ENCODE results near the gene APC2.

APC2 gene

DNA sequence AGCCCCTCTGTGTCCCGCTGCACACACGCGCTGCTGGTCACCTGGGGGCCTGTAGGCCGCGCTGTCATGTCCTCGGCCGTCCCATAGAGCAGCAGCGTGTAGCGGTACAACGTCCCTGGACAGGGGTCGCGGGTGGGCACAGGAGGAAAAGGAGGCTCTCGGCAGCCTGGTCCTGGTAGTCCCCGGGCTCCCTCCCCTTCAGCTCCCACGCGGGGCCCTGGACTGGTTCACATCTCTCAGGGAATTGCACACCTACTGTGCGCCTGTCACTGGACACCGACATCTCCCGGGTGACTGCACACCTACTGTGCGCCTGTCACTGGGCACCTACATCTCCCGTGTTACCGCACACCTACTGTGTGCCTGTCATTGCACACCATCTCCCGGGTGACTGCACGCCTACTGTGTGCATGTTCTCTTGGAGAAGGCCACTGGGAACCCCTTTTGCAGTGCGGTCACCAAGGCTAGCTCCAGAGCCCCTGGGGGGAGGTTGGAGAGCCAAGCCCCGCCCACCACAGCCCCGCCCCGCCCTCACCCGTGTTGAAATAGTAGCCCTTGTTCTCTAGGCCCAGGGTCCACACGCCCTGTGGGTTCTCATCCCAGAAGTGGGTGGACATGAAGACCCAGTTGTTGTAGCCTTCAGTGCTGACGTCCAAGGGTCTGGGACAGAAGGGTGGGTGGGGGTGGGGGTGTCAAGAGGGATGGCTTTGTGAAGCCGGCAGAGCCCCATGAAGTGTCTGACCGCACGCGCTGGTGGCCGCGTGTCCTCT is 32.6 kb downstream of the APC2 start:
- DNase-seq = no peak

DNA sequence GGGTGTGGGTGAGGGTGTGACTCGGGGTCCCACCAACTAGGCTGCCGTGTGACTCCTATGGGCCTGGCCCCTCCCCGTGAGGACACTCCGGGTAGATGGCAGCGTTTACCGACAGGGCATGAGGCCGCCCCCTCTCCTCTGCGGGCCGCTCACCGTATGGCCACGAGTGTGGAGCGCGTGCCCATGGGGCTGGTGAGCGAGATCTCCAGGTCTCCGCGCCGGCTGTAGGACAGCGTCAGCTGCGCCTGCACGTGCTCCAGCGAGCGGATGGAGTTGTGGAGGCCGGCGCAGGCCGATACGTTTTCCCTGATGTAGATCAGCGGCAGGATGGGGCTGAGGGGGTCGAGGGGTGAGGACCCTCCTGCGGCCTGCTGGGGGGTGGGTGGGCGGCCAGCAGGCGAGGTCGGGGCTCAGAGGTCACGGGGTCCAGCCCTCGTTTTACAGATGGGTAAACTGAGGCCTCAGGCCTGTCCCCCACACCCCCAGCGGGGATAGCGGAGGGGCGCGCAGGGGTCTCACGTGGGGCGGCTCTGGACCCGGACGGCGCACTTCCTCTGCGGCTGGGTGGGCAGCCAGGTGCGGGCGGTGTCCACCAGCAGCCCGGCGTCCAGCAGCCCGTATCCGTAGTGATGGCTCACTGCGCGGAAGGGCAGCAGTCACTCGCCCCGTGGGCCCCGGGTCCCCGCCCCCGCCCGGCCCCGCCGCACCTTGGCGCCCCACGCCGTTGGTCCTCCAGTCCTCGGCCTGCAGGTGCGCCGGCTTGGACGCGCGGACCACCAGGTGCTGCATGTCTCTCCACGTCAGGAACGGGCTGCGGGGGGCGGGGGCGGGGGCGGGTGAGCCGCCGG is 33.4 kb downstream of the APC2 start:
- no peak for DNase-seq

DNA sequence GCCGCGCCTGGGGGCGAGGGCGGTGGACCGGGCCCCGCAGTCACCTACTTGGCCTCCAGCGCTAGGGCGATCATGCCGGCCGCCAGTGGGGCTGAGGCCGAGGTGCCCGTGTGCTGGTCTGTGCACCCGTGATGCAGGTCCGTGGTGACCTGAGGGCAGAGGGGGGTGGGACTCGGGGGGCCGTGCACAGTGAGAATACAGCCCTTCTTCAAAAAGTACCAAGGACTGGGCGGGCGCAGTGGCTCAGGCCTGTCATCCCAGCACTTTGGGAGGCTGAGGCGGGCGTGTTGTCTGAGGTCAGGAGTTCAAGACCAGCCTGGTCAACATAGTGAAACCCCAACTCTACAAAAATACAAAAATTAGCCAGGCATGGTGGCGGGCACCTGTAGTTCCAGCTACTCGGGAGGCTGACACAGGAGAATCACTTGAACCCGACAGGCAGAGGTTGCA is 34.1 kb downstream of the APC2 start:
- DNase-seq = no peak

DNA sequence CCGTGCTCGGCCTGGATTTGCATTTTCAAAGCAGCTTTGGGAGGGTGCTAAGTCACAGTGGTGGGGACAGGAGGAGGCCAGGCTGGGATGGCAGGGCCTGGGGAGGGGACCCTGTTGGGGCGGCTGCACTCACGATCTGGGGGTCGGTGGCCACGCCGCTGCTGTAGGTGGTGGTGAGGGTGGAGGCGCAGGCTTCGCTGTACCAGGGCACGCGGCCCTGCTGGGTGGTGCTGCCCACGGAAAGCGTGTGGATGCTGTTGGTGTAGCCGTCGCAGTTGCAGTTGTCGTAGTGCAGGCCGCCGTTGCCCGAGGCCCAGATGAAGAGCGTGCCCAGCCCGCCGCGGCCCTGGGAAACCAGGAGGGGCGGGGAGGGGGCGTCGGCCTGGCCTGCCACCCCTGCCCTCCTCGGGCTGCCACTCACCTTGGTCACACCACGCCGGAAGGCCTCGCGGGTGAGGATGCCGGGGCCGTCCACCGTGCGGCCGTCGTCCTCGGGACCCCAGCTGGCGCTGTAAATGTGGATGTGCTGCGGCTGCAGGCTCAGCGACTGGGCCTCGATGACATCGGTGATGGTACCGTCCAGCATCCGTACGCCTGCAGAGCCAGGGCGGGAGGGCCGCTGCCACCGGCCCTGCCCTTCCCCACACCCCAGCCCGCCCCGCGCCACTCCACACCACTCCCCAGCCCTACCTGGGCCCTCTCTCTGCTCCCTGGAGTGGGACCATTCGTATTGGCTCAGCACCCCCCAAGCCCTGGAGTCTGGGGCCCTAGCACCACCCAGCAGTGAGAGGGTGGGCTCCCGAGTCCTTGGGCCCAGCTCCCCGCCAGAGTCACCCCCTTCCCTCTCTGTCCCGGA is 37.0 kb downstream of the APC2 start:
- no peak for DNase-seq

DNA sequence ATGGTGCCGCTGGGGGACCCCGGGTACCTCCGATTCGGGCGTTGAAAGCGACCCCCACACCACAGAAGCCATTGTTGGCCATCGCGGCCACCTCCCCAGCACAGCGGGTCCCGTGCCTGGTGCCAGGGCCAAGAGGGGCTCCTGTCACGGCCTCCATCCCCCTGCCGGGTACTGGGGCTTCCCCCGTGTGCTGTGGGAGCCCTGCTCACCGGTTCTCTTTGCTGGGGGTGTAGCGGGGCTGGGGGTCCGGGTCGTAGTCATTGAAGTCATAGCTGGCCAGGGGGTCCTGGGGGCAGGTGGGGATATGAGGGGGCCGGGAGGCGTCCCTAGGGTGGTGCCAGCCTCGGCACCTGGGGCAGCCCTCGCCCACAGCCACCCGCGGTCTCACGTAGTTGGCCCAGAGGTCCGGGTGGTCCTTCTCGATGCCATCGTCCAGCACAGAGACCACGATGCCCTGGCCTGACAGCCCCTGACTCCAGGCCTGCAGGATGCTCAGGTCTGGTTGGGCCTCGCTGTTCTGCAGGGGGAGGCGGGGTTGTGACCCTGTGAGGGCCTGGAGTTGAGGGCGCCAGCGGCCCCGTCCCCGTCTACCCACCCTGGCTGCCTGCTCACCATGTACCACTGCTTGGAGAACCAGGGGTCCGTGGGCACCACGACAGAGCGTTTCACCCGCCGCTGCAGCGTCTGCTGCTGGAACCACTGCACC is 37.8 kb downstream of the APC2 start:
- DNase-seq = no peak

DNA sequence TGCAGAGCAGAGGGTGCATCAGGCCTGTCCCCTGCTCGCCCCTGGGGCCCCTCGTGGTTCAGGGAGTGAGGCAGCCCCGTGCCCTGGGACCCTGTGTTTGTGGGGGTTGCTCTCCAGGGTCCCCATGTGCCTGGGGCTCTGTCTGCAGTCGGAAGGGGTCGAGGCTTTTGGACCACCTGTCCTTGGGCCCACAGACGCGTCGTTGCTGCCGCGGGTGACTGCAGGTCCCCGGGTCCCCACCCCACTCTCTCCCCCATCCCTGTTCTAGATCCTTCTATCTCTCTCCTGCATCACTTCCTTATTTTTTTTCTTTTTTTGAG is 38.3 kb downstream of the APC2 start:
- no peak for DNase-seq

DNA sequence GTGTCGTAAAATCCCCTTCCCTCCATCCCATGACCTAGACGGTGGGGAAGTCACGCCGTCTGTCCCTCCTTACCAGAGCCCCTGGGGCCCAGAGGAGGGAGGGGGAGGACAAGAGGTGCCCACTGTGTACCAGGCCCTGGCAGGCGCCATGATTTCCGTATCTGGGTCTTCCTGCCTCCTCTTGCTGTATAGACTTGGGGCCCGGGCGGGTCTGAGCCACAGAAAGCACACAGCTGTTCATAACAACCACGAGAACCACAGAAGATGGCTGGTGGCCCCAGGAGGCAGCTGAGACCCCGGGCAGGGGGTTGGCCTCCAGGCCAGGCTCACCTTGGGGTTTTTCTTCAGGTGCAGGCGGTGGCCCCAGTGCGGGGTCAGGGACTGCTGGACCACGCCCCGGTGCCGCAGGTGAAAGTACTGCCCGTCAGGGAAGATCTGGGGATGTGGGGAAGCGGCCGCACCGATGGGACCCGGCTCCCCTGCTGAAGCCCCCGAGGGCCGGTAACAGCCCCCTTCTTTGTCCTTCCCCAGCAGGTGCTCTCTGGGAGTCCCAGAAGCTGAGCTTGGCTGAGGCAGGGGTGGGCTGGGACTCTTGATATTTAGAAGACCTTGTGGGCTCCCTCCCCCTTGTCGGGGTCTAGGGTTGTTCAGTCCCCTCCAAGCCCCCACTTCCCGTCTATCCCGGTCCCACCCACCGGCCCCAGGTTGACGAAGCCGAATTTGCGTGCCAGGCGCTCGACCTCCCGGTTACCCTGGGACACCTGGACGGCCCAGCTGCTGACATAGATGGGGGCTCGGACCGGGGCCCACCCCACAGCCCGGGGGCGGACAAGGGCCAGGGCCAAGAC is 39.8 kb downstream of the APC2 start:
- DNase-seq = no peak

DNA sequence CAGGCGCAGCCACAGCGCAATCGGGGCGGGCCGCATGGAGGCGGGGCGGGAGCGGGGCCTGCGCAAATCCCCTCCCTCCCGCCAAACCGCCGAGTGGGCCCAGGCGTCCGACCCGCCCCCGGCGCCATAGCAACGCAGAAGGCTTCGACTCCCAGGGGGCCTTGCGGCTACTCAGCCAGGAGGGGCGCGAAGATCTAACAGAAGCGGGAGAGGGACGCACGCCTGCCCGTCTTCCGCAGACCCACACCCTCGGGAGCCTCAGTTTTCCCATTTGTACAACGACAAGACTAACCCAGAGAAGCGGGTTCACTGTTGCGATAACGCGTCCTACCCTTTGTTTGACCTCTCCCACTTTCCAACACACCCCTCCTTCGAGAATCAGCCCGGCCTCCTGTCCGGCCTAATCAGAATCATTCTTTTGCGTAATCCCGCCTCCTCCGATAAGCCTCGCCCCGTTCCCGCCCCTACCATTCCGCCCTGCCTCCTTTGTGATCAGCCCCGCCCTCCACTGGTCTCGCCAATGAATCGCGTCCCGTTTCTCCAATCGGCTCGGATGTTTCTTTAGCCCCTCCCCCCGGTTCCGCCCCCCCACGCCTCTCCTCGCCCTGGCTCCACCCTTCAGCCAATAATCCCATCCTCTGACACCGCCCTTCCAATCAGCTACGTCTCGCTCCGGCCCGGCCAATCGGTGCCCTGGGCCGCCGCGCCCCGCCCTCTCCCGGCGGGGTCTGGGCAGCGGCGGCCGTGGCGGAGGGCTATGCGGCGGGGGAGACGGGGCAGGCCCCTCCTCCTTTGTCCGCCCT is 40.6 kb downstream of the APC2 start, which contains the start of gene PCSK4:
PCSK4 (minus strand) TSS at position 40 of the 803 bp plus-strand sequence; CDS start at position 36, 4 bp downstream.
- peak; percentile 96 for DNase-seq

DNA sequence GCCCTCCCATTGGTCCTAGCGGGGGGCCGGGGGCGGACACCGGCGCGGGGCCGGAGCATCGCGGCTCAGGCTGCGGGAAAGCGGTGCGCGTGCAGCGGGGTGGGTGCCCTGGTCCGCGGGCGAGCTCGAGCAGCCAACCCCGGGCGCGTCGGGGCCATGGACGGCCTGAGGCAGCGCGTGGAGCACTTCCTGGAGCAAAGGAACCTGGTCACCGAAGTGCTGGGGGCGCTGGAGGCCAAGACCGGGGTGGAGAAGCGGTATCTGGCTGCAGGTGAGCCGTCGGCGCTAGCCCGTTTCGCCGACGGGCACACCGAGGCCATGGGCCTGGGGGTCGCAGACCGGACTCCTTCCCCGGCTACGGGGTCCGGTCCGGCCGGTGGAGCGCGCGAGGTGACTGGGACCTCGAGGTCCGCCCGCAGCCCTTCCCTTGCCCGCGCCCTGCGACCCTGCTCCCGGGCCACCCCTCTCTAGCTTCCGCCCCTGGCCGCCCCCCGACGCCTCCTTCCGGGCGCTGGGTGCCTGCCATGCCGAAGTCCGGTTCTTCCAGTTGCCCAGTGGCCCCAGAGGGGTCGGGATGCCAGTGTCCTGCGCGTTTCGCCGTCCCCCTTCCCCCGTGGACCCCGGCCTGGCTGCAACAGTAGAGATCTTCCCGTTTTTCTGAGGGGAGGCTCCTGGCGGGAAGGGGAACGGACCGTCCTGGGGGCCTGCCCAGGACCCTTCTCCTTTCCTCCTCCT is 41.4 kb downstream of the APC2 start, which contains the start of gene REEP6:
REEP6 (plus strand) TSS at position 68 of the 735 bp plus-strand sequence; CDS start at position 157, 89 bp downstream.
- DNase-seq = no peak

DNA sequence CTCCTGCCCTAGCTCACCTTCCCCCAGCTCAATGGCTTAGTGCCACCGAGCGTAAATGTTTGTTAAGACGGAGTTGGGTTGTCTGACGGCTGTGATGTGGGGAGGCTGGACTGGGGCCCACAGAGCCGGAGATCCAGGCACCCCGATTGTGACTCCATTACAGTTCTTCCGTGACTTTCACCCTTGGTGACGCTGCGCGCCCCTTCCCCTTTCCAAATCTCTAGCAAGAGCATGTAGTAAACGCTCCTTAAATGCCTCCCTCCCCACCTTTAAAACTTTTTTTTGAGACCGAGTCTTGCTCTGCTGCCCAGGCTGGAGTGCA is 41.9 kb downstream of the APC2 start:
- DNase-seq = no peak

DNA sequence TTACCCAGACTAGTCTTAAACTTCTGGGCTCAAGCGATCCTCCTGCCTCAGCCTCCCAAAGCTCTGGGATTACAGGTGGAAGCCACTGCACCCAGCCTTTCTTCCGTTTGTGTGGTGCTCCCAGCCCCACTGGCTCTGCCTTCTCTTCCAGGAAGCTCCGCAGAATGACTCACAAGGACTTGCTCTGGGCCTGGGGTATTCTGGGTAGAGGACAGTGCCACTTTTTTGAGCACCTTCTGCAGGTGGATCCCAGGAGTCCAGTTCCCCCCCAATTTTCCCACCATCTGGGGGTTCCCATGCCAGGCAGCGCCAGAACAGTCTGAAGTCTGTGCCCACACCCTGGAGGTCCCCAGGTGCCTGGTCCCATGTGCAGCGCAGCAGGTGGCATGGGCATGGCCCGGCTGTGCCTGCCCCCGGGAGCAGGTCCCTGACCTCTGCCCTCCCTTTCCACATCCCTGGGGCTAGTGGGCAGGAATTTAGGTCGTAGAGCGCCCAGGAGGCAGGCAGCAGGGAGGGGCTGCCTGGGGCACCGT is 42.6 kb downstream of the APC2 start:
- DNase-seq = no peak

DNA sequence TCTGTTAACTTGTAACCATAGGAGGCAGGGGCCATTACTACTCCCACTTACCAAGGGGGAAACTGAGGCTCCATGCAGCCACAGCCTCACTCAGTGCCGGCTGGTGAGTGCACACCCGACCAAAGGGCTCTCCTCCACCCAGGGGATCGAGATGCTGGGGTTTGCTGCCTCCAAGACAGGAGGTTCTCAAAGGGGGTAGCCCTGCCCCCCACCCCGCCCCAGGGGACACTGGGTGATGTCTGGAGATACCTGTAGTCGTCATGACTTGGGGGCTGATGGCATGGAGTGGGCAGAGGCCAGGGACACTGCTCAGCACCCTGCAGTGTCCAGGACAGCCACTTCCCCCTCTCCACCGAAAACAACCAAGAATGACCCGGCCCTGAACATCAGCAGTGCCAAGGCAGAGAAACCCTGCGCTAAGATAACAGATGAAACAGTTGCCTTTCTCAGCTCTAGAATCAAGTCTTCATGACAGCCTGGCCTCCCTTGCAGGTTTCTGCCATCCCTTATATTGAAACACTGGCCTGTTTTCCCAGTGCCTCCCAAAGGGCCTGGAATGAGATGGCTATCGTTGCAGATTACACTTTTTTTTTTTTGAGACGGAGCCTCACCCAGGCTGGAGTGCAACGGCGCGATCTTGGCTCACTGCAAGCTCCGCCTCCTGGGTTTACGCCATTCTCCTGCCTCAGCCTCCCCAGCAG is 44.3 kb downstream of the APC2 start:
- no peak for DNase-seq

DNA sequence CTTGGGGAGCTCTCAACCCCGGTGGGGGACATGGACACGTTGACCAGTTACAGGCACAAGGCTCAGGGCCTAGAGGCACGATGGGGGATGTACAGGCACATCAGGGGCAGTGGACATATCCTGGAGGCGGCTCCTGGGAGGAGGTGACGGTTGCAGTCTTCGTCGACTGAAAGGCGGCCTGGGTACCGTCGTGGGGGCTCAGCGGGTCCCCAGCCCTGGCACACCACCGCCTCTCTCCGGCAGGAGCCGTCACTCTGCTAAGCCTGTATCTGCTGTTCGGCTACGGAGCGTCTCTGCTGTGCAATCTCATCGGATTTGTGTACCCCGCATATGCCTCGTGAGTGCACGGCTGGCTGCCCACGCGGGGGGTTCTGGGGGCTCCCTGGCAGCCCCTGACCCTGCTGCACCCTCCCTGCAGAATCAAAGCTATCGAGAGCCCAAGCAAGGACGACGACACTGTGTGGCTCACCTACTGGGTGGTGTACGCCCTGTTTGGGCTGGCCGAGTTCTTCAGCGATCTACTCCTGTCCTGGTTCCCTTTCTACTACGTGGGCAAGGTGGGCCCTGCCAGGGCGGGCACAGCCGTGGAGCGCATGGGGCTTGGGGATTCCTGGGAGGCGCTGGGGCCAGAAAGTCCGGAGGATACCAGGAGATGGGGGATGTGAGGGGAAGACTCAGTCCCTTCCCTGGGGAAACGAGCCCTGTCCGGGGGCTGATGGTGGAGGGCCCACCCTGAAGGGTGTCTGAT is 45.3 kb downstream of the APC2 start:
- DNase-seq = no peak

DNA sequence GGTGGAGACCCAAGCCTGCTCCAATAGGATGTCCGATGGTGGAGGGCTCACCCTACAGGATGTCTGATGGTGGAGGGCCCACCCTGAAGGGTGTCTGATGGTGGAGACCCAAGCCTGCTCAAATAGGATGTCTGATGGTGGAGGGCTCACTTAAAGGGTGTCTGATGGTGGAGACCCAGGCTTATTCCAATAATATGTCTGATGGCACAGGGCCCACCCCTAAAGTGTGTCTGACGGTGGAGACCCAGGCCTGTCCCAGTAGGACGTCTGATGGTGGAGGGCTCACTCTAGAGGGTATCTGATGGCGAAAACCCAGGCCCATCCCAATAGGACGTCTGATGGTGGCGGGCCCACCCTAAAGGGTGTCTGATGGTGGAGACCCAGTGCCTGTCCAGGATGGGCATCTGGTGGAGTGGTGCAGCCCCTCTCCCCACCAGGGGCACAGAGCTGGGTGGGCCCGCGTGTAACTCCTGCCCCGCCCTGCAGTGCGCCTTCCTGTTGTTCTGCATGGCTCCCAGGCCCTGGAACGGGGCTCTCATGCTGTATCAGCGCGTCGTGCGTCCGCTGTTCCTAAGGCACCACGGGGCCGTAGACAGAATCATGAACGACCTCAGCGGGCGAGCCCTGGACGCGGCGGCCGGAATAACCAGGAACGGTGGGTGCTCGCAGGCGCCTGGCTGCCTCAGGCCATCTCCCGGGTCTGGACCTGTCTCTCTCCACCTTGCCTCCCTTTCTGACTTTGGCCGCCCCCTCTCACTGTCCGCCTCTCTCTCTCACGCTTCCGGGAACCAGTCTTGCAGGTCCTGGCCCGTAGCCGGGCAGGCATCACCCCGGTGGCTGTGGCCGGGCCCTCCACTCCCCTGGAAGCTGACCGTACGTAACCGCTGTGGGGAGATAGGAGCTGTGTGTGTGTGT is 46.1 kb downstream of the APC2 start:
- no peak for DNase-seq

DNA sequence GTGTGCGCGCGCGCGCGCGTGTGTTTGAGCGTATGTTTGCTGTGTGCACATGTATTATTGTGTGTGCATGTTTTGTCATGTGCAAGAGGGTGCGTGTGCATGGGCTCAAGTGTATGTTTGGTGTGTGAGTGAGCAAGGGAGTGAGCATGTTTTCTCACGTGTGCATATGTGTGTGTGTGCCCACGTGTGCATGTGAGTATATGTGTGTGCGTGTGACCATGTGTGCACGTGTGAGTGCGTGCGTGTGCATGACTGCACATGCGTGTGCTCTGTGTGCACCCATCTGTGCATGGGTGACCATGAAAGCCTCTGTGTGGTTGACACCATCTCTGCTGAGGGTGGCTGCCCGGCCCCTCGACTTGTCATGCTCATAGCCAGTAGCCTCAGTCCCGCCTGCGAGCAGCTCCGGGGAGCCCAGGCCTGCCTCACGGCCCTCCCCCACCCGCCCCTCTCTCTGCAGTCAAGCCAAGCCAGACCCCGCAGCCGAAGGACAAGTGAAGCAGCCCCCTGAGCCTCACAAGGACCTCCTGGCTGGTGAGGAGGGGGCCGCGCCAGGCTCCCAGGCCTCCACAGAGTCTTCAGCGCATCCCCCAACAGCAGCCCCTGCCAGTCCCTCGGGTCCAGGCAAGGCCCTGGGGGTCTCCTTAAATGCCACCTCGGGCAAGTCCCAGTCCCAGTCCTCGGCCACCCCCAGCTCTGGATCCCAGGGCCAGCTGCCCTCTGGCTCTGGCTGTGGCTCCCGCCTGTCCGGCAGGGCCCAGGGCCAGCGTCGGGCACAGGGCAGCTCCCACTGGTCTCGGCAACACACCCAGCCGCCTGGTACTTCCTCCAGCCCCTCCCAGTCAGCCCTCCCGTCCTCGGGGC is 47.0 kb downstream of the APC2 start:
- no peak for DNase-seq

DNA sequence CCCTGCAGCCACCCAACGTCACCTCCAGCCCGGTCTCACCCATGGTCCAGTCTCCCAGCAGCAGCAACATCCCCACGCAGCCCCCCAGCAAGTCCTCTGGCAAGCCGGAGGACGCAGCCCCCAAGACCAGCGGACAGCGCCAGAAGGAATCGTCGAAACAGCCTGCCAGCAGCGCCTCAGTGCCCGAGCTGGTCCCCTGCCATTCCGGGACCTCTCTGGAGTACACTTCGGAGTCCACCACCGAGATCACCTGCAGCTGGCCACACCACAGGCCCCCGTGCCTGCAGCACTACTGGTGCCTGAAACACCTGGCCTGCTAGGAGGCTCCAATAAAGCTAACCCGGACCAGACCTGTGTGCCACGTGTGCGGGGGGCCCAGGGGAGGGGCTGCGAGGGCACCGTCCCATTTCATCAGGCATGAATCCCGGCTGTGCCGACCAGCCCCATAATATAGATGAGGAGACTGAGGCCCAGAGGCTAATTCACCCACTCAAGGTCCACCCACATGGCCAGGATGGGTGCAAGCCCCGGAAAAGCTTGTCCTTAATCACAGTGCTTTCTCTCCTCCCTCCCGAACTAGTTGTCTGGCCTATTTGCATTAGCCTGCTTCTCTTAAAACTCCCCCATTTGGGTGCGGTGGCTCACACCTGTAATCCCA is 47.8 kb downstream of the APC2 start:
- DNase-seq = no peak
